HG03196 (cell line): ENCODE measurements around the gene UPP1.
"Not testable (repeated sequence)": the region's sequence is repeated elsewhere in the genome, so short reads cannot be mapped to it uniquely, and the experiment has no call there.

Experiments
- ATAC-seq: cut with Tn5 transposase; IDR thresholded peaks from one replicate; pipeline ENCODE4 v1.9.1; 2021; ENCODE audit not compliant: unreplicated experiment

The UPP1 gene

GRCh38 chr7:48110868-48111267 lies 21.8 kb downstream of the UPP1 start:
- no peak for ATAC-seq

DNA sequence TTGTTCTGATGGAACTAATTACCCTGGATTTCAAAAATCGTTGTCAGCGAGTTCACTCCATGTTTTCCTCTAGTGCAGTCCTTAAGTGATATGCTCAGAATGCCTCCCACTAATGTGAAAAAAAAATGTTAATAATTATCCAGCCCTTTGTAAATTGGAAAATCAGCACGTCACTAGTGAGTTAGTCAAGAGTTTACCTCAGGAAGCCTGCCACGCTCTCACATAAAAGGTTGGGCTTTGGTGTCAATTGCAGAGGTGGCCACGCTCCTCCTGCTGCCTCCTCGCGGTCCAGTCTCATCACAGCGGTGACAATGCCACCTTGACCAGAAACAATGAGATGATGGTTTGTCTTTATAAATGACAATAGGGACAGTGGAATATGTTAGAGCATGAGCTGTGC lies 22.5 kb downstream of the UPP1 start:
- ATAC-seq, result no peak

GRCh38 chr7:48112401-48113165 lies 23.5 kb downstream of the UPP1 start:
- no peak for ATAC-seq

GRCh38 chr7:48113275-48113674 lies 24.2 kb downstream of the UPP1 start:
- ATAC-seq, result no peak

GRCh38 chr7:48114115-48114514 lies 25.1 kb downstream of the UPP1 start:
- no peak for ATAC-seq

GRCh38 chr7:48114589-48114988 lies 25.5 kb downstream of the UPP1 start:
- no peak for ATAC-seq

DNA sequence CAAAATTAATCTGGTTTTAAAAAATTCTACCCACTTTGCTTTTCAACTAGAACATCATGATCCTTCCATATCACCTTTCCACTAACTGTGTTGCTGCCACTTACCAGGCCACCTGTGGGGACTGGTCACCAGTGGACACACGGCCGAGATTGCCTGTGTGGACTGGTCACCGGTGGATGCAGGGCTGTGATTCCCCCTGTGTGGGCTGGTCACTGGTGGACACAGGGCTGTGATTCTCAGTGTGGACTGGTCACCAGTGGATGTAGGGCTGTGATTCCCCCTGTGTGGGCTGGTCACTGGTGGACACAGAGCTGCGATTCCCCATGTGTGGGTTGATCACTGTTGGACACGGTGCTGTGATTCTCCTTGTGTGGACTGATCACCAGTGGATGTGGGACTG lies 27.0 kb downstream of the UPP1 start:
- no peak for ATAC-seq

- ATAC-seq, result no peak
Observed at GRCh38 chr7:48118041-48118440, 29.0 kb downstream of the UPP1 start.

DNA sequence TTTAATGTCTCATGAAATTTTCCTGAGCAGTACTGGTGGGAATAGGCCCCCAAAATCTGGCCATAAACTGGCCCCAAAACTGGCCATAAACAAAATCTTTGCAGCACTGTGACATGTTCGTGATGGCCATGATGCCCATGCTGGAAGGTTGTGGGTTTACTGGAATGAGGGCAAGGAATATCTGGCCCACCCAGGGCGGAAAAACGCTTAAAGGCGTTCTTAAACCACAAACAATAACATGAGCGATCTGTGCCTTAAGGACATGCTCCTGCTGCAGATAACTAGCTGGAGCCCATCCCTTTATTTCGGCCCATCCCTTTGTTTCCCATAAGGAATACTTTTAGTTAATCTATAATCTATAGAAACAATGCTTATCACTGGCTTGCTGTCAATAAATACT lies 31.5 kb downstream of the UPP1 start:
- not testable (repeated sequence) for ATAC-seq

GRCh38 chr7:48126037-48126436 lies 37.0 kb downstream of the UPP1 start:
- no peak for ATAC-seq

DNA sequence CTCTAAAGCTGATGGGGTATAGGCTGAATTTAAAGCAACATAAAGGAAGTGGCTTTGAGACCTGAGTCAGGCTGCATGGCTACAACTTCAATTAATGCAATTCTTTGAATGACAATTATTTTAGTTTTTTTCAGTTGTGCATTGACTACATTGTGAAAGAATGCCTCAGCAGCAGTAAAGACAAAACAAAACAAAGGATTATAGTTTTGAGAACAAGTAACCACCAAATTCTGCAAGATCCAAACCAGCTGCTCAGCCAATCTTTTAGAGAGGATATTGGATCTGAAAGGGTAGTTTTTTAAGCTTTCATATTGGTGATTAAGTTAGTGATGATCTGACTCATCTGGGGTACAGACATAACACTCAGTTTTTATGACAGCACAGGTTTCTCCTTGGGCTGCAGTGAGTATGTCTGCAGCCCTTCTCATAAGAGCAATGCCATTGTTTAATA lies 41.6 kb downstream of the UPP1 start:
- ATAC-seq, result peak; percentile 68

DNA sequence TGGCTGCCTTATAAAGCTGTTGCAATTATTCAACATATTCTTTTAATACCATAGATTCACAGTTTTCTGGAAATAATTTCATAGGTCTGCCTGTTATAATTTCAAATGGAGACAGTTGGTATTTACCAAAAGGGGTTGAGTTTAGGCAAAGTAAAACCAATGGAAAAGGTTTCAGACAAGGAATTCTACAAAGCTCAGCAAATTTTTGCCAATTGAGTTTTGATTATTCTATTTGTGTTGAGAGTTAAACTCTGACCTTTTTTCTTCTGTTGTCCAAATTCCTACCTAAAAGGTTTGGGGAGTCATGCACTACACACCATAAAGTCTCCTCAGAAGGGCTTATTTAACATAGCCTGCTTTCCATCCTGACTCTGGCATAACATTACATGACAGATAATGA lies 43.7 kb downstream of the UPP1 start:
- ATAC-seq, result no peak

DNA sequence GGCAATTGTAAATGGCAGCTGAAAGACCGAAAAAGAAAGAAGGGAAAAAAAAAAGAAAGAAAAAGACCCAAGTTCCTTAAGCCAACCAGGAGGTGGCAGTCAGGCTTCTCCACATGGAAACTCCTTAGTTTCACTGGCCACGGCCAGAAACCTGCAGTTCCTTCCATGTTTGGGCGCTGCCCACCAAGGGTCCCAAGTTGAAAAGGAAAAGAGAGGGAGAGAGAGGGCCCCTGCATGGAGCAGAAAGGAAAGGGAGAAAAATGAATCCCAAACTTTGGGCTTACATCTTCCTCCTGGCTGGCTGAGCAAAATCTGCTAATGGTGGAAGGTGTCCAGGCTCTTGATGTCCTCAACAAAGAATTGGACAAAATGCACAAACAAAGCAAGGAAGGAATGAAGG lies 50.4 kb downstream of the UPP1 start:
- ATAC-seq, result no peak

DNA sequence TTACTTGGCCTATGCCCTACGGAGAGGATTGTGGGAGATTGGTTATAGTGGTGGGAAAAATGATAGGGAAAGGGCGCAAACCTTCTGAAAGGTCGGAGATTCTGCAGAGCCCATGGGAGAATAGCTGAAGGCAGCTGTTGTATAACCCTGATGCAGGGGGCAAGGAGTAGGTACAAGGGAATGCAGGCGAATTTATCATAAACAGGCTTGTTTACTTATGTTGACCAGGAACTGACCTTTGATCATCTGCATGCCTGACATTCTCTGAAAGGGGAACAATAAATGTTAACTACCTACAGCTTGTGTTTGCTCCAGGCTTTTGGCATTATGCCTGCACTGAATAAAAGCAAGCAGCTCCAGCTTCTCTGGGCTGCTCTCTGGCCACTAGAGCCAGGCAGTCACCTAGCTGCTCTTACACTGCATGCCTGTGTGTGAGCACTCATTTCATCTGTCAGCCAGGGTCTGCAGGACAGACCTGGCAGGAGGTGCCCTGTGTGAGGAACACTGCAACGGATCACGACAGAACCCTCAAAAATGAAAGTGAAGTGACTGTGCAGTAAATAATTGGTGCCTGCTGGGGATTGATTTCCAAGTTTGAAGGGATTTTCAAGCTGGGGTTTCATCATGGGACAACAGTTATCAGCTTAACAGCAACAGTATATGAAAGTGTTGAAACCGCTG lies 51.1 kb downstream of the UPP1 start:
- no peak for ATAC-seq

GRCh38 chr7:48141521-48141920 lies 52.5 kb downstream of the UPP1 start:
- no peak for ATAC-seq

GRCh38 chr7:48144291-48144768 lies 55.3 kb downstream of the UPP1 start:
- ATAC-seq, result no peak

DNA sequence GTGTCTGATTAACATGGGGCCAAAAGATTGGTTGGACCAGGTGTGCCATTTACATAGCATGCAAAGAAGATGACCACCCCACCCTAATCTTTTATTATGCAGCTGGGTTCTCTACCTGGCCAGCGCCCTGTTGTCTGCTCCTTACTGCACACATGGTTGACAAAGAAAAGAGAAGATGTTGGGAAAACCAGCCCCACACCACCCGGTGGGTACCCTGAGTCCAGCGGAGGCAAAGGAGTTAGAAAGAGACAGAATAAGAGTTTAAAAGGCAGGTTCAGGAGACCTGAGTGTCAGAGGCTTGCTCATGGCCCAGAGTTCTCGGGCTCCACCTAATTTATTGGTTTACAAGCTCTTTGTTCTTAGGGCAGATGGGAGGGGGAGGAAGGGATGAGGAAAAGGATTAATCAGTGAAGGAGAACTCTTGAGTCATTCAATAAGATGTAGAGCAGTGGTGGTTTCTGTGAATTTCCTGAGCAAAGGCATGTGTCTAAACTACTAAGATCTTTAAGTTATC lies 58.1 kb downstream of the UPP1 start:
- ATAC-seq, result no peak

DNA sequence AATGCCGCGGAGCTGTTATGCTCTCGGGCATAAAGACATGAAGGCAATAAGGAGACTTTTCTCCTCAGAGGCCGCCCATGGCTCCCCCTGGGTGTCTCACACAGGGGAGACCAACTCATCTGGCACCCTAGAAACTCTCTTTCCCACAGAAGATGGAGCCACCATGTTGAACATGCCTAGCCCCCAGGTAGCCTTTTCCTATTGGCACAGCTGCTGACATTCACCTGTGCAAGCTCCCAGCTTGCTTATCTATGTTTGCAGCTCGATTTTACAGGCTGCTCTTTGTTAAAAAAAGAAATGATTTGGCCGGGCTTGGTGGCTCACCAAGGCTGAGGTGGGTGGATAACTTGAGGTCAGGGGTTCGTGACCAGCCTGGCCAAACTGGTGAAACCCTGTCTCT lies 58.6 kb downstream of the UPP1 start:
- ATAC-seq, result not testable (repeated sequence)

DNA sequence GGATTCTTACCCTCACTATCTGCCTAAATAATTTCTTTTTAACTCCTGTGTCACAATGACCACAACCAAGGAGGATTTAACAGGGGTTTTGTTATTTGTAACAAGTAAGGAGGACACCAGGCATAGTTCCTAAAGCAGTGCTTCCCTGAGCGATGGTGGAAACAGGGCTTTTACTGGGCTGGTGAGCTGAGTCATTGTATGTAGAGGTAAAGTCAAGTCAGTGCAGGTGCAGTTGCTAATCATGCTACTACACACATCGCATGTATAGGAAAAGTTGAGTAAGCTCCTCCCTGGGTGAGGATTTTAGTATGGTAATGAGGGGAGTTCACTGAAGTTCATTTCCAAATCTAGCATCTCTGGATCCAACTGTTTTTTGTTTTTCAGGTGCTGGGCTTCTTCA lies 59.2 kb downstream of the UPP1 start:
- no peak for ATAC-seq

- no peak for ATAC-seq
Observed at GRCh38 chr7:48149058-48149457, 60.0 kb downstream of the UPP1 start.

DNA sequence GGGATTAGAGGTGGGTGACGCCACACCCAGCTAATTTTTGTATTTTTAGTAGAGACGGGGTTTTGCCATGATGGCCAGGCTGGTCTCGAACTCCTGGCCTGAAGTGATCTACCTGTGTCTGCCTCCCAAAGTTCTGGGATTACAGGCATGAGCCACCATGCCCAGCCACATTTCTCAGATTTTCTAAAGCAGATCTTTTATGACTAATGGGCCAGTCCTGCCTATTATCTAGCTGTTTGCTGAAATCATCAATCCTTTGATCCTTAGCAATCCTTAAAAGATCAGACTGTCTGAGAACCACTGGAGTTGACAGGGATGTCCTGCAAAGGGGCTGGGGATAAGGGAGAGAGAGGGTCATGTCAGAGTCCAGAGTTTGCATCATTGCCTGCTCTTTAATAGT lies 61.0 kb downstream of the UPP1 start:
- ATAC-seq, result no peak

DNA sequence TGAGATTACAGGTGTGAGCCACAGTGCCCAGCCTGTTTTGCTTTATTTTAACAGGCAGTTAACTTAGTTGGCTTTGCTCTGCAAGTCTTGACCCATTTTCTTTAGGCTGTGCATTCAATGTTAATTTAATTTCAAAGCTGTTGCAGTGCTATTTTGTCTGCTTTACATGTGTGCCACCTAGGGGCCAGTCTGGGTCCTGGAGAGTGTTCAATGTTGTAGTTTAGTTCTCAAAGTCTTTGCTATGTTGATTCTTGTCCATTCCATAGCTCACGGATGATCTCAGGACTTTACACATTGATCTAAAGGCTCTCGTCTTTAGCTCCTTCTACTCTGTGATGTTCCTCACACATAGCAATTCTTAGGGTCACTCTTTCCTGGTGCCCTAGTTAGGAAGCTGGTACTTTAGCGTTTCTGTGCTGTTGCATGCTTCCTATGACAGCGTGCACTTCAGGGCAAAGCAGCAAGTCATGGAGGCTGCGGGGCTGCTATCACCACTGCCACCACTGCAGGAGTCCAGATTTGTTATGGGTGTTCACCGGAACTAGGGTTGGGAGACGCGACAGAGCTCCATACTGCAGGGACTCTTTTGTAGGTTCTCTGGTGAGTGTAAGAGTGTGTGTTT lies 65.8 kb downstream of the UPP1 start:
- no peak for ATAC-seq
